ENCODE measurements around the gene ITGBL1.

ITGBL1 gene

DNA sequence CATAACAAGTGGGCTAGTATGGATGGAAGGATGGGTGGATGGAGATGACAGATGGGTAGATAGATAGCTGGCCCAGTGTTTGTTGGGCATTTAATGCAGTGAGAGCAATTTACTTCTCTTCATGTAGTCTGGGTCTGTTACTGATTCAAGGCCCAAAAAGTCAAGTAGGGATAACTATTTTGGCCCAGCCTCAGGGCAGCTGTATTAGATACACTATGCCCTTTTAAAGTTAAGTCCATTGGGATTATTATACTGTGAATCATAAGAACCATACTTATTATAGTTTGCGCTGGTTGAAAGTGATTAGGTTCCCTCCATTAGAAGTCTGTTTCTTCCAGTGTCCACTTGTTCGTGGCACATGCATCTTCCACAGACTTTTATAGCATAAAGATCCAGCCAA, 4.7 kb downstream of the ITGBL1 start:
- no peak for TF ChIP-seq CTCF (IDR thresholded peaks at IDR 0.05; ENCODE audit: low read depth, low read length)
- no peak for DNase-seq (ENCODE audit: low read depth, low spot score)
- no peak overlapping the region for H3K4me3 ChIP-seq (ENCODE audit: low read depth, low read length)
- in situ Hi-C loops (cut with HindIII; ENCODE audit: low sequenced_read_pairs), result no loop called here

DNA sequence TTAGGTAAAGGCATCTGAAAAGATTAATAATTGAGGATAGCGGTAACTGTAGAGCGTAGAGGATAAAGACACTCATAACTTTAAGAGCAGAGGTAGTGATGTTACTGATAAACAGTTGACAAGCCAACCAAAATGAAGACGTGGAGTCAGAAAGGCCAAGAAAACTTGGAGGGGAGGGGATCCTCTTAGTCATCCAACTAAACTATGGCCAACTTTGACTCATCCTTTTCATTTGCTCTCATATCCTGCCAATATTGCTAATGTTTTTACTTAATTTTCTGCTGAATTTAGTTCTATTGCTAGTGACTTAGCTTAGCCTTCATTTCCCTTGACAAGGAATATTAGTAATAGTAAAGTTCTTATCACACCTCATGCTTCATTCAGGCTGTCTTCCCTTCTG, 13.4 kb downstream of the ITGBL1 start:
- TF ChIP-seq CTCF (IDR thresholded peaks at IDR 0.05; ENCODE audit: low read depth, low read length), result no peak
- H3K4me3 ChIP-seq (ENCODE audit: low read depth, low read length), result no peak overlapping the region
- in situ Hi-C loops (cut with HindIII; ENCODE audit: low sequenced_read_pairs), result no loop called here
- DNase-seq (ENCODE audit: low read depth, low spot score), result peak; percentile 45

DNA sequence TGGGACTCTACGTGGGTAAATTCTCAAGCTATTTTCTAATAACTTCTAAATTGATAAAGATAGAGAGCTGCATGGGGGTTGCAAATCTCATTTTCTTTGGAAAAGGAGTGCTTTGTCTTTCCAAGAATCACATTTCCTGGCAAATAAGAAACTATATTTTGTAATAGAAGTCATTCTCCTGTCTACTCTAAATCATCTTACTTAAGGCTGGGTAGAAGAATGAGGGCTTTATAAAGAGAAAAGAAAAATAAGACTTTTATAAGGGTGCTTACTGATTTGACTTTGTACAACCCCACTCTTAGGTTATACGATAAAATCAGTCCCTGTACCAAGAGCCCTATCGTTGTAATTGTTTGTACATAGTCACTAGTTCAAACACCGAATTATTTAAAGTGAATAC, 14.9 kb downstream of the ITGBL1 start:
- in situ Hi-C loops (cut with HindIII; ENCODE audit: low sequenced_read_pairs), result no loop called here
- H3K4me3 ChIP-seq (ENCODE audit: low read depth, low read length), result no peak overlapping the region
- TF ChIP-seq CTCF (IDR thresholded peaks at IDR 0.05; ENCODE audit: low read depth, low read length), result no peak
- DNase-seq (ENCODE audit: low read depth, low spot score), result no peak

GRCh38 chr13:101473458-101473857, 21.0 kb downstream of the ITGBL1 start:
- DNase-seq (ENCODE audit: low read depth, low spot score), result peak; percentile 87
- no peak overlapping the region for H3K4me3 ChIP-seq (ENCODE audit: low read depth, low read length)
- in situ Hi-C loops (cut with HindIII; ENCODE audit: low sequenced_read_pairs), result no loop called here
- no peak for TF ChIP-seq CTCF (IDR thresholded peaks at IDR 0.05; ENCODE audit: low read depth, low read length)

DNA sequence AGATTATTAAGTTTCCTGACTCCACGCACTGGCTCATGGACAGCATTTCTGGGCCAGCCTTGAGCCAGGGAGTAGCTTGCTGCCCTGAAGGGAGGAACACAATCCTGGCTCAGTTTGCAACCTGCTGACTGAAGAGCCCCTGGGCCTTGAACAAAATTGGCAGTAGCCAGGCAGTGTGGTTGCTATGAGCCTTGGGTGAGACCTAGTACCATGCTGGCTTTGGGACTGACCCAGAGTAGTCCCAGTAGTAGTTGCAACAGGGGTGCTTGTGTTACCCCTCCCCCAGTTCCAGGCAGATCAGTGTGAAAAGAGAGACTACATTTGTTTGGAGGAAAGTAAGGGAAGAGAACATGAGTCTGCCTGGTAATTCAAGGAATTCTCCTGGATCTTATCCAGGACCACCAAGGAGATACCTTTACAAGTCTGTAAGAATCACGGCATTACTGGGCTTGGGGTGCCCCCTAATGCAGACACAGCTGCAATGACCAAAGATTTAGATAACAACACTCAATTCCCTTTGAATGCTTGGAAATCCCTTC, 22.0 kb downstream of the ITGBL1 start:
- in situ Hi-C loops (cut with HindIII; ENCODE audit: low sequenced_read_pairs), result no loop called here
- H3K4me3 ChIP-seq (ENCODE audit: low read depth, low read length), result no peak overlapping the region
- TF ChIP-seq CTCF (IDR thresholded peaks at IDR 0.05; ENCODE audit: low read depth, low read length), result peak; percentile 70
- peak; percentile 96 for DNase-seq (ENCODE audit: low read depth, low spot score)

DNA sequence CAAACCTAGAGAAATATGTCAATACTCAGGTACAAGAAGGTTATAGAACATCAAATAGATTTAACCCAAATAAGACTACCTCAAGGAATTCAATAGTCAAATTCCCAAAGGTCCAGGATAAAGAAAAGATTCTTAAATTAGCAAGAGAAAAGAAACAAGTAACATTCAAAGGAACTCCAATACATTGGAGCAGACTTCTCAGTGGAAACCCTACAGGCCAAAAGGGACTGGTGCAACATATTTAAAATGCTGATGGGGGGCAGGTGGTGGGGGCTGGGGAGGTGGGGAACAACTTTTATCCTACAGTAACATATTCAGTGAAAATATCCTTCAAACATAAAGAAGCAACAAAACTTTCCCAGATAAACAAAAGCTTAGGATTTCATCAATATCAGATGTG, 23.1 kb downstream of the ITGBL1 start:
- in situ Hi-C loops (cut with HindIII; ENCODE audit: low sequenced_read_pairs), result no loop called here
- no peak overlapping the region for H3K4me3 ChIP-seq (ENCODE audit: low read depth, low read length)
- TF ChIP-seq CTCF (IDR thresholded peaks at IDR 0.05; ENCODE audit: low read depth, low read length), result no peak
- no peak for DNase-seq (ENCODE audit: low read depth, low spot score)

- in situ Hi-C loops (cut with HindIII; ENCODE audit: low sequenced_read_pairs), result no loop called here
- TF ChIP-seq CTCF (IDR thresholded peaks at IDR 0.05; ENCODE audit: low read depth, low read length), result no peak
- DNase-seq (ENCODE audit: low read depth, low spot score), result no peak
Observed at GRCh38 chr13:101481421-101481820, 28.9 kb downstream of the ITGBL1 start.

More at GRCh38 chr13:101481421-101481820, 28.9 kb downstream of the ITGBL1 start:
- H3K4me3 ChIP-seq (ENCODE audit: low read depth, low read length), result no peak overlapping the region

Data from astrocyte of the spinal cord (primary cell).